Activated naive CD4-positive, alpha-beta T cell (primary cell): Measurements from ENCODE around the gene NCOA7.
"Not testable (repeated sequence)": the region's sequence is repeated elsewhere in the genome, so short reads cannot be mapped to it uniquely, and the experiment has no call there.

ENCODE experiments used
- DNase-seq, 4 experiments: peaks; one replicate each; lab custom pipeline; 2025; lab: John Stamatoyannopoulos, UW

Gene NCOA7

DNA sequence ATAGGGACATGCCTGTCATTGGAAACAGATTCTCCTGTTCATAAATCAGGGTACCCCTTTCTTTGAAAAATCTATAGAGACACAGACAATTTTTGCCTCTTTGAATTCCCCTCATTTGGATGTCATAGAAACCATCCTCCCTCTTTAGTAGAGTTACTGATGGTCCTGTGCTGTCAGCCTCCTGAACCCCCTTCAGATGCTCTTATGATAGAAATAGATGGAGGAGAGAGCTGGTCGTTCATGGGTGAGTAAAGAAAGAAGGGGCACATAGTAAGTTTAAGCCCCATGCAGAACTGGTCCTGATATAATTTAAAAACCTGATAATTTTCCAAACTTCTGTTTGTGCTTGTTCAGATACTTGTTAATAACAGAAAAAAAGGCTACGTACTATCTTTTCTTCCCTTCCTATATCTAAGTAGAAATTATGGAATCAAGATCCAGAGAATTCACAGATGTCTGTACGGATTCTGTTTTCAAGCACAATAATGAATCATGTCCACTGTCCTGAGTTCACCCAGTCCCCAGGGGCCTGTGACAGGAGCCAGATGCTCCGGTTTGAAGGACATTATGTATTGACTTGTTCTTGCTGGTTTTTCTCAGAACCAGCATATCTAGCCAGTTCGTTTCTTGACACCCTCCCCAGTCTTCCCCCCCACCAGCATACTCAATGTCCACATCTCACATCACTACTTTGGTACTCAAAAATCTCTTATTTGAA lies 78.1 kb downstream of the NCOA7 start:
- no peak for DNase-seq

GRCh38 chr6:125869427-125869826 lies 78.7 kb downstream of the NCOA7 start:
- DNase-seq, result no peak

- DNase-seq, result no peak
These were observed 80.6 kb downstream of the NCOA7 start for GRCh38 chr6:125871365-125871764.

DNA sequence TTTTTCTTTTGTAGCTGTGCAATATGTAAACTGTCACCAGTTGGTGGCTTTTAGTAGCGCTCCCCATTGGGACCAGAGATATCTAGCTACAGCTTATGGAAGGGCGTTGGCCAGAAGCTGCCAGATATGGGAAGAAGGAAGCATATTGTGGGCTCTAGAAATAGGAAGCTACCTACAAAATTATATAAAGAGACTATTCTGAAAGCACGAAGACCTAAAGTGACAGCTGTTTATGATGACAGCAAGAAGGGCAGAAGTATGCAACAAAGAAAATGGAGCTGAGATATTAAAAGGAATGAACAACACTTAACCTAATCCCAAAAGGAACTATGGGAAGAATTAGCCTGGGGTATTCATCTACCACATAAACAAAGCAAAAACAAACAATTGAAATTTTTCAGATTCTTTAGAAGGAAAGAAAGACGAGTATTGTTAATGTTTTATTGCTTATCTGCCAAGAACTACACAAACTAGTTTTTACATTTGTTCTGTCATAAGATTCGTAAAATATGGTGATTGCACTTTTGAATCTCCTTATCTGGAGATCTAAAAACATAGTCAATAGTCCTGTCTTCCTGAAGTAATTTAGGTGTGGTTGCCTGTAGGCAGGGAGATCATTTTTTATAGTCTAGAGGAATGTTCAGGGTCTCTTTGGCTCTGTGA lies 81.6 kb downstream of the NCOA7 start:
- no peak for DNase-seq

DNA sequence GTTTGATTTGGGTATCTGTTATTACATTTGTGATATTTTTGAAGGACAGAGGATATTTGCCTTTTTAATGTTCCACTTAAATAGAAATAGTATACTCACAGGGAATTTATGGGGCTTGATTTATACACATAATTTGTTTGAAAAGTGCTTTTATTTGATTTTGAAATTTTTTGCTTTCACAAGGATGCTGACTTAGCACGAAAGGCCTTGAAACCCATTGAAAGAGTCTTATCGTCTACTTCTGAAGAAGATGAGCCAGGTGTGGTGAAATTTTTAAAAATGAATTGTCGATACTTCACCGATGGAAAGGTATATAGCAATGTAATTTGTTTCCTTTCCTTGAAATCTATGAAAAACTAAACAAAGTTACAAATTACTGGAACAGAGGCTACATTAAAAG lies 91.5 kb downstream of the NCOA7 start:
- DNase-seq, result no peak

DNA sequence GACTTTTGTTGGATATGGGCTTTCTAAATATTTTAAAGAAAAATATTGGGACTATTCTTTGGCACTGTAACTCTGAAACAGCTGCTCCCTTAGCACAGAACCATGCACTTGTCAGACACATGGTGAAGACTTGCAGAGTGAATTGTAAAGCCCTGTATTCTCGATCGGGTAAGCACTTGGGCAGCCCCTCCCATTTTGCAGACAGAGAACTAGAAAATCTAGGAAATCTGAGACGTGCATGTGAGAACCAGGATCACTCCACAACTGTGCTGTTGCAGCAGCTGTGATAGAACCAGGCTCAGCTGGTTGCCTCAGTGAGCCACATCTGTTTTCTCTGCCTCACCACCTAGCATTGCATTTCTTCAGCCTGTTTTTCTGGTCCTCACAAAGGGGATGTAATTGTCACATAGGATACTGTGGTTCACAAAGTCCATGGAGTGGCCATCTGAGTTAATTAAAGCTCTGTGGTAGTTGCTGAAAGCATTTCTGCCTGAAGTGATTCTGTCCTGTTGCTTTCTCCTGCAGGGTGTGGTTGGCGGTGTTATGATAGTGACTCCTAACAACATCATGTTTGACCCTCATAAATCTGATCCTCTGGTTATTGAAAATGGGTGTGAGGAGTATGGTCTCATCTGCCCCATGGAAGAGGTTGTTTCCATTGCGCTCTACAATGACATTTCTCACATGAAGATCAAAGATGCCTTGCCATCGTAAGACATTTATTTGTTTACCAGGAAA lies 94.0 kb downstream of the NCOA7 start:
- DNase-seq, result no peak

- no peak for DNase-seq
These were observed 95.3 kb downstream of the NCOA7 start for GRCh38 chr6:125886021-125886420.

- DNase-seq, result no peak
These were observed 96.2 kb downstream of the NCOA7 start for GRCh38 chr6:125886914-125887313.

DNA sequence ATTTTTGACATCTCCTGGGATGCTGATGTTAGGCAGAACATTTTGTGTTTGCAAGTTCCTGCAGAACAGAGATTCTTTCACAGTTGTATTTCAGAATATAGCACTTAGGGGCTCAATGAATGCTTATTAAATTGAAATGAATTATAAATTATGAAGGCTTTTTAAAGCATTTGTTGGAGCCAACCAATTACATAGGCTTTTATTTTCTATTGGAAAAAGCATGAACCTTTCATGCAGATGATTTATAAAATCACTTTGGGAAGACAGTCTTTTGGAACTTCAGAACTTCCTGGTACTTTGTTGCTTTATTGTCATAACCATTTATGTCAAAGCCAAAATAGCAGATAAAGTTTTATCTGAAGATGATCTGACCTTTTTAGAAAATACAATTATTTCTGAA lies 96.6 kb downstream of the NCOA7 start:
- no peak for DNase-seq

GRCh38 chr6:125888989-125889656 lies 98.4 kb downstream of the NCOA7 start:
- no peak for DNase-seq

DNA sequence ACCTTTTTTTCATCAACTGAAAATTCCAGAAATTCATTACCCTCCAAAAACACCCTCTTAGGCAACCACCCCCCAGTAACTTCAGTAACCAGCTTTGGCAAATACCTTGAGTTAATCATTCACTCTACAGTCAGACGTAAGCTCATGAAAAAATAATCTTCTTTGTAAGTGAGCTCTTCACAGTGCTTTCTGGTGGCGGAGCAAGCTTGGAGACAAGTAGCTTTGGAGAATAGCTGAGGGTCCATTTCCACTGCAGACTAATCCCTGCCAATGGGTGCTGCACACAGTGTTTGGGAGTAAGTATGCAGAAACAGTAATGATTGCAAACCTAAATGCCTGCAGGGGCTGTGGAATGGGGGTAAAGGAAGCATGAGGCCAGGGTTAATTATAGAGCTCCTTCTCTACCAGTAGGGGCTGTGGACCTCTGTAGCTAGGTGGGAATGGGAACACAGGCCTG lies 109.0 kb downstream of the NCOA7 start:
- DNase-seq, result no peak

DNA sequence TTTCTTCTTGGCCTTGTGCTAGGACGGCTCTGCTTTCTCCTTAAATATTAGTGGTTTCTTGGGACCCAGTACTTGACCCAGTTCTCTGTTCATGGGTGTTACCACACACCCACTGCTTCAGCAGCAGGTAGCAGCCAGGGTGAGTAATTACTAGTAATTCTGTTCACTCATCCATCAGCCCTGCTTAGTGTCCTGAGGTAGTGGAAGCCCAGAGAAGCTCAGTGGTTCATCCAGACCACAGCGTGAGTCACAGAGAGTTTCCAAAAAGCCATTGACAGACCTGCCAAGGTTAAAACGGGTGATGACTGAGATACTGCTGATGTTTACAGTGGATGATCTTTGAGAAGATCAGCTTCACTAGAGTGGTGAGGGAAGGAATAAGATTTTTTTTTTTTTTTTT lies 114.1 kb downstream of the NCOA7 start:
- DNase-seq, result no peak

DNA sequence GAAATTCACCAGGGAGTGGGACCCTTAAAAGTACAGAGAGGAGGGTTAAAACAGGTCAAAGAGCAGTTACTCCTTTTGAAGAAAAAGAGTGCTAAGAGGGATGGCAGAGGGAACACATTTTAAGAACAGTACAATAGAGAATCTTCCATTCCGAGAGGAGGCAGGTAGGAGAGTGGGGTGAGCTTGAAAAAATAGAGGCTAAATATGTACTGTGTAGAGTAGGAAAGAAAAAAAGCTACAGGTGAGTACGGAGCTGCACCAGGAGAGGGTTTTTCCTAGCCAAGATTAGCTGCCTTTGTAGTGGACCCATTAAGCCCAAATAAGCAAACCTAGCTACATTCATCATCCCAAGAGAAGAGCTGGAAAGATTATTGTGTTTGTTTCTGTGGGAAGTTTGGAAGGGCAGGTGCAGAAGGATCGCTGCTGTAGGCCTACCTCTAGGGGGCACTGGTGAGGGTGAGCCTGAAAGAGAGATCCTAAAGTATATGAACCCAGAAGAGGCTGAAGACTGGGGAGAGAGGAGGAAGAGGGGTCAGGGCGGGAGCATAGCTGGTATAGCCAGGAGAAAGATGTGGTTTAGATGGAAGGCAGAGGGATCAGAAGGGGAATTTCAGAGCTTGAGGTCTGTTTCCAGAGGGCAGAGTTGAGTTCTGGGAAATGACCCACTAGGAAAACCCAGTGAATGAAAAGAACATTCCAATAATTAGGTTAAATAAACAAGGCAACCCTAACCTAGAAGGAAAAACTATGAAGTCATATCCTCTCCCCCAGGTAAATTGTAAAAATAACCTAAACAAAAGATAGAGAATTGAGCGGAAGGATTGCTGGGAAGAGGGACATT lies 115.6 kb downstream of the NCOA7 start:
- DNase-seq, result peak in 2 of 4 experiments; percentile 9 to 27

- DNase-seq, result no peak
These were observed 119.8 kb downstream of the NCOA7 start for GRCh38 chr6:125910527-125910926.

- not testable (repeated sequence) for DNase-seq
These were observed 120.3 kb downstream of the NCOA7 start for GRCh38 chr6:125911051-125911451.

DNA sequence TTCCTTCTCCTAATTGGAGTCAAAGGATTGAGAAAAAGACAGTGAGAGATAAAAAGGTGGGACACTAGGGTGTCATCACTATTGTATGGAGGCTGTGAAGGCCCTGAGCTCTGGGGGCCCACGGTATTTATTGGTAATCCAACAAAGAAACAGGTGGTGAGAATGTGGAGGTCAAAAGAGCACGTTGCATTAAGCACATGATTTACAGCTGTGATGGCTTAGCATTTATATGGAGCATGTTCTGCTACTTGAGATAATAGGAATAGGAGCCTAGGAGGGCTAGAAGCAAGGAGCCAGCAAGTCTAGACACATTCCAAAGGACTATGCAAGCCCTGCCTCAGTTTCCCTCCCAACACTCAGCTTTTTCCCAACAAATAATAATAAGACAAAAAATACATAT lies 121.7 kb downstream of the NCOA7 start:
- DNase-seq, result not testable (repeated sequence)

GRCh38 chr6:125913145-125913544 lies 122.4 kb downstream of the NCOA7 start:
- DNase-seq, result no peak

DNA sequence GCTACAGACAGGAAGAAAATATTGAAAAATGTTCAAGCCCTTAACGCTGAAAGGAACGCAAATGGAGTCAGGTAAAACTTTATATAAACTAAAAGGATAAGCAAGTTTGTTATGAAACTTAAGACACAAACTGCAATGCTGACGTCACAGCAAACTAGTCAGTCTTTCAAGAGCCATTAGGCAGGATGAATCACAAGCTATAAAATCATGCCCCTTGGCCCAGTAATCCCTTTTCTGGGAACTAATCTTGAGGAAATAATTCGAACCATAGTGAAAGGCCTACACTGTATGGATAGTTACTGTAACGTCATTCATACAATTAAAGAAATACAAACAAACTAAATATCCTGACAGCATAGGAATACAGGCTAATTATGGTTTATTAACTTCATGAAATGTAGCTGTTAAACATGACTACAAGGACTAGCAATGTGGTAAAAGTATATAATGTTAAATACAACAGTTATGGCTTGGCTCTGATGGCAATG lies 123.1 kb downstream of the NCOA7 start:
- DNase-seq, result no peak

DNA sequence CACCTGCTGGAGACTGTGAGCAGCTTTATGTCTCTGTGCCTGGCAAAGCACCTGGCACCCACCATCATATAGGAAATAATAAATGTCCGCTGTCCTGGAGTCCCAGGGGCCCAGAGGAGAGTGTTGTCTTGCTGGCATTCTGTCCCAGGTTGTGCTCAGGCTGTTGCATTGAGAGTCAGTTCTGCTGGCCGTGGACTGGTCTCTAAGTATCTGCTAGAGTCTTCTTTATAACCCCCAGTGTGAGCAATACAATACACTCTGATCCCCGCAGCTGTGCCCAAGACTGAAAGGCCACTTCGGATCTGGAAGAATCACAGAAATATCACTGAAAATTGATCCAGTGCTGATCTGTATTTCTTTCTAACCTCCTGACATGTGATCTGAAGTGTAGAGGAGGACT lies 127.5 kb downstream of the NCOA7 start:
- DNase-seq, result no peak

DNA sequence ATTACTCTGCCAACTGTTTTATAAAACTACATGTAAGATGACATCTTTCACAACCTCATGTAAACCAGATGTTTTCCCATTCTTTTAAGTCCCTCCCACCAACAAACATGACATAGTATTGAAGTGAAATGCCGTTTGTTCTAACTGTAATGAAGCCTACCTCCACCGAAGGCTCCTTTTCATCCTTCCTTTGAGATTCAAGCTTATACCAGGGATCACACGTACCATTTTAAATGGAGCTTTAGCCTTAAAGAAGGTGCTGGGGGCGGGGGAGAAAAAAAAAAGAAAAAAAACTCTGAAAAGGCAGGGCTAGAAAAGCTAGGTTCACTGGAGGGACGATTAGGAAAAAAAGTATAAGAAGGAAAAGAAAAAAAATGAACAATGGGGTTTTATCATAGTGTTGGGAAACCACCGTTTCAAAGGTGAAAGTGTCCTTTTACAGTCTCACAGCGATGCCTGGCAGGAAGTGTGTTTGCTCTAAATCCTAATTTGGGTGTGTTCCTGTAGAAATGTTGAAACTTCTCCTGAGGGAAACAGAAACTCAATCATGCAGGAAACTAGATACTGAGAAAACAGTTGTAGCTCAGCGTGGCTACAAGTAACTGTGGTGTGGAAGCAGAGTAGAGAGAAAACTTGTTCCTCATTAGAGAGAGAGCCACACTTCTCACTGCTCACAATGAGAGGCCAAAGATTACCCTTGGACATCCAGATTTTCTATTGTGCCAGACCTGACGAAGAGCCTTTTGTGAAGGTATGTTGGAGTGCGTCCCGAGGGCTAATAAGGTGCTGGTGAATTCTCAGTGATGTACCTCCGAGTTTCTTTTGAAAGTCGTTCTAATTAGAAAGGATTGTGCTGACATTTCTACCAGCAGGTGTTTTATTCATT lies 128.2 kb downstream of the NCOA7 start:
- DNase-seq, result no peak
